ENCODE measurements around the gene SERGEF. TPM values are rescaled to one million over a fixed set of nuclear protein-coding genes. Genes with fewer than 3 reads are reported as not detected.

The SERGEF gene
- total and polyA plus RNA-seq, 4 donors: 12.0 to 17.9 (median 13.4) TPM

- TF ChIP-seq REST (IDR thresholded peaks at IDR 0.05): no peak
- TF ChIP-seq HNF4A (conservative IDR thresholded peaks at IDR 0.05): no peak
- no peak for TF ChIP-seq RXRA (IDR thresholded peaks at IDR 0.05)
- TF ChIP-seq GABPA (IDR thresholded peaks at IDR 0.05 in 1 of 2, conservative IDR thresholded peaks at IDR 0.05 in 1 of 2): no peak
- no peak for TF ChIP-seq EGR1 (IDR thresholded peaks at IDR 0.05; ENCODE audit: low read depth in 2 of 2)
These were observed 97.9 kb downstream of the SERGEF start (continued) for GRCh38 chr11:17914957-17915356.

GRCh38 chr11:17907046-17907445 lies 105.8 kb downstream of the SERGEF start:
- no peaks in the 10 kb centered on the region for H3K4me1 ChIP-seq (ENCODE audit: control insufficient read depth in 4 of 4, insufficient read depth in 4 of 4, low read length in 3 of 4)
- H3K27me3 ChIP-seq (ENCODE audit: control insufficient read depth in 4 of 4, insufficient read depth in 4 of 4, low read length in 3 of 4): no peaks in the 10 kb centered on the region
- no peak overlapping the region for H3K9ac ChIP-seq (ENCODE audit: low read depth in 1 of 2, low read length in 2 of 2)
- DNase-seq (ENCODE audit: low spot score): no peak
- no peaks in the 10 kb centered on the region for H3K36me3 ChIP-seq (ENCODE audit: control insufficient read depth in 4 of 4, insufficient read depth in 3 of 4, low read depth in 1 of 4, low read length in 3 of 4)
- 89% methylated on average over 1 of the region's 1 CpG for WGBS
- no peak overlapping the region for H3K27ac ChIP-seq (ENCODE audit: low read depth in 1 of 2, low read length in 2 of 2)
- no peak for TF ChIP-seq FOXA1 (IDR thresholded peaks at IDR 0.05)
- no peak for TF ChIP-seq CTCF (IDR thresholded peaks at IDR 0.05; ENCODE audit: low read depth, low read length, missing input control)
- TF ChIP-seq EGR1 (IDR thresholded peaks at IDR 0.05; ENCODE audit: low read depth in 2 of 2): no peak
- TF ChIP-seq YY1 (IDR thresholded peaks at IDR 0.05): no peak
- TF ChIP-seq HNF4A (conservative IDR thresholded peaks at IDR 0.05): no peak
- no peak for TF ChIP-seq REST (IDR thresholded peaks at IDR 0.05)
- no peak for TF ChIP-seq ZBTB33 (IDR thresholded peaks at IDR 0.05)
- no peak for TF ChIP-seq GABPA (IDR thresholded peaks at IDR 0.05 in 1 of 2, conservative IDR thresholded peaks at IDR 0.05 in 1 of 2)
- no peak for TF ChIP-seq HNF4G (IDR thresholded peaks at IDR 0.05)
- TF ChIP-seq TAF1 (conservative IDR thresholded peaks at IDR 0.05): no peak
- TF ChIP-seq FOXA2 (IDR thresholded peaks at IDR 0.05): no peak
- TF ChIP-seq ATF3 (IDR thresholded peaks at IDR 0.05): no peak
- TF ChIP-seq RXRA (IDR thresholded peaks at IDR 0.05): no peak
- no peak overlapping the region for H3K4me3 ChIP-seq (ENCODE audit: low read depth in 1 of 3, low read length in 3 of 3)
- H3K9me3 ChIP-seq (ENCODE audit: control insufficient read depth in 4 of 4, low read length in 3 of 4): no peaks in the 10 kb centered on the region
